Measurements from ENCODE around the gene NANS. TPM values are rescaled to one million over a fixed set of nuclear protein-coding genes. Genes with fewer than 3 reads are reported as not detected.

NANS gene
- total RNA-seq, 1 experiment from 2014 or later = 48.9 TPM

DNA sequence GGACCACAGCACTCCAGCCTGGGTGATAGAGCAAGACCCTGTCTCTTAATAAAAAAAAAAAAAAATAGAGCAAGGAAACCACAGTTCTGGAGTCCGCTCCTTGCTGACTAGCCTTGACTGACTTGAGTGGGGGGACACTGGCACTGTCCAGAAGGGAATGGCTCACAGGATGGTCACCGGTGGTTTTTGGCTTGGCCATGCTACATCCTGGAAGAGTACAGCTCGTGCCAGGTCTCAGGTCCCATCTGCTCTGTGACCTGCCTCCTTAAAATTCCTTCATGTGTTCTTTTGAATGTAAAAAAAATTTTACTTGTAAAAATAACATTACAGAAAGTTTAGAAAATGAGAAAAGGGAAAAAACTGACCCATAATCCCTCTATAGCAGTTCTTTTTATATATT, 5.6 kb downstream of the NANS start:
- no peak overlapping the region for H3K4me2 ChIP-seq (ENCODE audit: low read length)
- no peaks in the 10 kb centered on the region for H4K20me1 ChIP-seq (ENCODE audit: insufficient read depth)
- H3K9me3 ChIP-seq (ENCODE audit: control insufficient read depth in 1 of 2, insufficient read depth in 1 of 2, low read depth in 1 of 2, low read length in 2 of 2) = no peaks in the 10 kb centered on the region
- H3K27me3 ChIP-seq (ENCODE audit: insufficient read depth, low read length) = no peaks in the 10 kb centered on the region
- intact Hi-C loops (cut with micrococcal nuclease) = no loop called here
- H3K4me3 ChIP-seq (replicated peaks in 1 of 2; ENCODE audit: low read depth in 1 of 2, low read length in 2 of 2) = no peak overlapping the region
- no TSS peak for BruUV-seq (replicated peaks)
- ChIA-PET CTCF (no interaction called here), RAD21 (ENCODE audit: low non-redundant PET in 1 of 2, low total read pairs in 2 of 2, uncharacterized antibody in 2 of 2, unreplicated experiment in 2 of 2) (no interaction called here), POLR2A (no interaction called here)
- no peak overlapping the region for H2AFZ ChIP-seq (ENCODE audit: low read depth, low read length, poor library complexity, severe bottlenecking)
- no peak for ATAC-seq
- no peak overlapping the region for H3K27ac ChIP-seq (ENCODE audit: low read depth, low read length)
- DNase-seq (ENCODE audit: low read depth, low spot score) = no peak
- H3K9me2 ChIP-seq (ENCODE audit: insufficient read depth) = no peaks in the 10 kb centered on the region
- H3K79me2 ChIP-seq (ENCODE audit: insufficient read depth, low read length) = peaks cover 61% of the 10 kb centered on the region
- peaks cover 23 to 27% of the 10 kb centered on the region in 2 experiments for H3K36me3 ChIP-seq (ENCODE audit: control insufficient read depth in 1 of 2, insufficient read depth in 2 of 2, low read length in 2 of 2)
- no peak for TF ChIP-seq EGR1 (IDR thresholded peaks at IDR 0.05; ENCODE audit: low read depth)
- no peak for TF ChIP-seq RAD21 (IDR thresholded peaks at IDR 0.05; ENCODE audit: low read depth)
- no peak for TF ChIP-seq POLR2AphosphoS5 (IDR thresholded peaks at IDR 0.05; ENCODE audit: low read depth, low read length)
- TF ChIP-seq FOSL1 (IDR thresholded peaks at IDR 0.05; ENCODE audit: low read depth) = no peak
- no peak for TF ChIP-seq ELF1 (IDR thresholded peaks at IDR 0.05; ENCODE audit: borderline replicate concordance, low read depth)
- TF ChIP-seq, protein P1, sequence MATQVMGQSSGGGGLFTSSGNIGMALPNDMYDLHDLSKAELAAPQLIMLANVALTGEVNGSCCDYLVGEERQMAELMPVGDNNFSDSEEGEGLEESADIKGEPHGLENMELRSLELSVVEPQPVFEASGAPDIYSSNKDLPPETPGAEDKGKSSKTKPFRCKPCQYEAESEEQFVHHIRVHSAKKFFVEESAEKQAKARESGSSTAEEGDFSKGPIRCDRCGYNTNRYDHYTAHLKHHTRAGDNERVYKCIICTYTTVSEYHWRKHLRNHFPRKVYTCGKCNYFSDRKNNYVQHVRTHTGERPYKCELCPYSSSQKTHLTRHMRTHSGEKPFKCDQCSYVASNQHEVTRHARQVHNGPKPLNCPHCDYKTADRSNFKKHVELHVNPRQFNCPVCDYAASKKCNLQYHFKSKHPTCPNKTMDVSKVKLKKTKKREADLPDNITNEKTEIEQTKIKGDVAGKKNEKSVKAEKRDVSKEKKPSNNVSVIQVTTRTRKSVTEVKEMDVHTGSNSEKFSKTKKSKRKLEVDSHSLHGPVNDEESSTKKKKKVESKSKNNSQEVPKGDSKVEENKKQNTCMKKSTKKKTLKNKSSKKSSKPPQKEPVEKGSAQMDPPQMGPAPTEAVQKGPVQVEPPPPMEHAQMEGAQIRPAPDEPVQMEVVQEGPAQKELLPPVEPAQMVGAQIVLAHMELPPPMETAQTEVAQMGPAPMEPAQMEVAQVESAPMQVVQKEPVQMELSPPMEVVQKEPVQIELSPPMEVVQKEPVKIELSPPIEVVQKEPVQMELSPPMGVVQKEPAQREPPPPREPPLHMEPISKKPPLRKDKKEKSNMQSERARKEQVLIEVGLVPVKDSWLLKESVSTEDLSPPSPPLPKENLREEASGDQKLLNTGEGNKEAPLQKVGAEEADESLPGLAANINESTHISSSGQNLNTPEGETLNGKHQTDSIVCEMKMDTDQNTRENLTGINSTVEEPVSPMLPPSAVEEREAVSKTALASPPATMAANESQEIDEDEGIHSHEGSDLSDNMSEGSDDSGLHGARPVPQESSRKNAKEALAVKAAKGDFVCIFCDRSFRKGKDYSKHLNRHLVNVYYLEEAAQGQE (IDR thresholded peaks at IDR 0.05; ENCODE audit: low read depth) = no peak
- TF ChIP-seq, protein P2, sequence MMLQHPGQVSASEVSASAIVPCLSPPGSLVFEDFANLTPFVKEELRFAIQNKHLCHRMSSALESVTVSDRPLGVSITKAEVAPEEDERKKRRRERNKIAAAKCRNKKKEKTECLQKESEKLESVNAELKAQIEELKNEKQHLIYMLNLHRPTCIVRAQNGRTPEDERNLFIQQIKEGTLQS (IDR thresholded peaks at IDR 0.05) = no peak
- TF ChIP-seq, protein P3, sequence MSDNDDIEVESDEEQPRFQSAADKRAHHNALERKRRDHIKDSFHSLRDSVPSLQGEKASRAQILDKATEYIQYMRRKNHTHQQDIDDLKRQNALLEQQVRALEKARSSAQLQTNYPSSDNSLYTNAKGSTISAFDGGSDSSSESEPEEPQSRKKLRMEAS (IDR thresholded peaks at IDR 0.05) = no peak
- TF ChIP-seq ZFX (IDR thresholded peaks at IDR 0.05) = no peak
- no peak for TF ChIP-seq POLR2A (IDR thresholded peaks at IDR 0.05; ENCODE audit: borderline replicate concordance, extremely low read depth, insufficient read depth, insufficient read length)
- TF ChIP-seq SIN3A (IDR thresholded peaks at IDR 0.05; ENCODE audit: low read depth) = no peak
- no peak overlapping the region for H3K9ac ChIP-seq (ENCODE audit: low read length)
- H3K4me1 ChIP-seq (ENCODE audit: control insufficient read depth in 1 of 2, insufficient read depth in 2 of 2, low read length in 2 of 2) = peaks cover 6 to 13% of the 10 kb centered on the region in 2 experiments; a peak in 2 of 4 replicates

Data from HCT116 (cell line).